WTC11 (cell line): ENCODE data around the gene ZNF672.

Experiments
- E2F4 ChIP-seq: sonication (generic); formaldehyde crosslinking; IDR thresholded peaks from 2 replicates; pipeline ENCODE4 v1.8.1; 2022; ENCODE audit warnings: low read depth, mild to moderate bottlenecking, moderate library complexity, missing genetic modification reagents, borderline replicate concordance
- IRF1 ChIP-seq: sonication (generic); formaldehyde crosslinking; IDR thresholded peaks from 2 replicates; pipeline ENCODE4 v1.8.0; 2023; ENCODE audit warnings: missing genetic modification reagents
- MAX ChIP-seq: sonication (generic); formaldehyde crosslinking; IDR thresholded peaks from 2 replicates; pipeline ENCODE4 v1.8.0; 2022; ENCODE audit warnings: mild to moderate bottlenecking, missing genetic modification reagents
- STAT6 ChIP-seq: sonication (generic); formaldehyde crosslinking; conservative IDR thresholded peaks from 2 replicates; pipeline ENCODE4 v1.8.1; 2023; ENCODE audit warnings: mild to moderate bottlenecking, low read depth, missing genetic modification reagents, moderate library complexity
- ZNF263 ChIP-seq: sonication (generic); formaldehyde crosslinking; IDR thresholded peaks from 2 replicates; pipeline ENCODE4 v1.8.1; 2022; ENCODE audit warnings: low read depth, mild to moderate bottlenecking, moderate library complexity, missing genetic modification reagents
- TF ChIP-seq, protein P1 (sequence below): fragments of 200-600 bp; IDR thresholded peaks from 2 replicates; pipeline ENCODE4 v1.8.0; 2022; ENCODE audit warnings: antibody characterized with exemption
- TF ChIP-seq, protein P2 (sequence below): sonication (generic); formaldehyde crosslinking; IDR thresholded peaks from 2 replicates; pipeline ENCODE4 v1.8.1; 2023; ENCODE audit warnings: mild to moderate bottlenecking, missing genetic modification reagents, moderate library complexity

DNA sequence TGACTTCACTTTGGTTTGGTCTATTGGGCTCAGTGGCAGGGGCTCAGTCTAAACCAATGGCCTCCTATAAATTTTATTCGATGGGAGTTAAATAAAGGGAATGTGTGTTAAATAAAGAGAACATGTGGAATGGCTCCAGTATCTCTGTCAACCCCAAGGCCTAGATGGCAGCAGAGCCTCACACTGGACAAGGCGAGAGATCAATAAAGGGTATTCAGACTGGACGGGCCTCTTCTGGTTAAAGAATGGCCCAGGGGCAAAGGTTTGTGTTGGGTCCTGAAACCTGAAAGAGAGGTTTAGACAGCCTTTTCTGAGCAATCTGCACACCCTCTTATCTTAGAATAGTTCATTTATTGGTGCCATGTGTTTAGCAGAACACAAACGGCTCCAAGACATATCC lies 47.0 kb upstream of the ZNF672 start:
- TF ChIP-seq, protein P1, sequence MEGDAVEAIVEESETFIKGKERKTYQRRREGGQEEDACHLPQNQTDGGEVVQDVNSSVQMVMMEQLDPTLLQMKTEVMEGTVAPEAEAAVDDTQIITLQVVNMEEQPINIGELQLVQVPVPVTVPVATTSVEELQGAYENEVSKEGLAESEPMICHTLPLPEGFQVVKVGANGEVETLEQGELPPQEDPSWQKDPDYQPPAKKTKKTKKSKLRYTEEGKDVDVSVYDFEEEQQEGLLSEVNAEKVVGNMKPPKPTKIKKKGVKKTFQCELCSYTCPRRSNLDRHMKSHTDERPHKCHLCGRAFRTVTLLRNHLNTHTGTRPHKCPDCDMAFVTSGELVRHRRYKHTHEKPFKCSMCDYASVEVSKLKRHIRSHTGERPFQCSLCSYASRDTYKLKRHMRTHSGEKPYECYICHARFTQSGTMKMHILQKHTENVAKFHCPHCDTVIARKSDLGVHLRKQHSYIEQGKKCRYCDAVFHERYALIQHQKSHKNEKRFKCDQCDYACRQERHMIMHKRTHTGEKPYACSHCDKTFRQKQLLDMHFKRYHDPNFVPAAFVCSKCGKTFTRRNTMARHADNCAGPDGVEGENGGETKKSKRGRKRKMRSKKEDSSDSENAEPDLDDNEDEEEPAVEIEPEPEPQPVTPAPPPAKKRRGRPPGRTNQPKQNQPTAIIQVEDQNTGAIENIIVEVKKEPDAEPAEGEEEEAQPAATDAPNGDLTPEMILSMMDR = no peak
- TF ChIP-seq IRF1 (no peak), STAT6 (CRISPR knock-in tag) (no peak), ZNF263 (CRISPR knock-in tag) (no peak), MAX (no peak), E2F4 (no peak)
- TF ChIP-seq, protein P2, sequence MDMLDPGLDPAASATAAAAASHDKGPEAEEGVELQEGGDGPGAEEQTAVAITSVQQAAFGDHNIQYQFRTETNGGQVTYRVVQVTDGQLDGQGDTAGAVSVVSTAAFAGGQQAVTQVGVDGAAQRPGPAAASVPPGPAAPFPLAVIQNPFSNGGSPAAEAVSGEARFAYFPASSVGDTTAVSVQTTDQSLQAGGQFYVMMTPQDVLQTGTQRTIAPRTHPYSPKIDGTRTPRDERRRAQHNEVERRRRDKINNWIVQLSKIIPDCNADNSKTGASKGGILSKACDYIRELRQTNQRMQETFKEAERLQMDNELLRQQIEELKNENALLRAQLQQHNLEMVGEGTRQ (CRISPR knock-in tag) = no peak
